Fibroblast of the aortic adventitia (primary cell): Measurements from ENCODE around the gene HIGD1C. TPM values are rescaled to one million over a fixed set of nuclear protein-coding genes. Genes with fewer than 3 reads are reported as not detected.

Experiments used
- DNase-seq: peaks from one replicate; pipeline ENCODE4 v3.0.0-alpha.2; 2010; ENCODE audit warnings: low read depth
- H3K4me3 ChIP-seq: 2 replicates; pipeline ENCODE4 v1.5.1; 2011; ENCODE audit warnings: low read depth, mild to moderate bottlenecking, control low read depth, low read length, moderate library complexity
- total RNA-seq: library from RNA; depleted of rRNA; stranded (reverse); fragments of >200 nt; gene quantifications from 2 replicates; pipeline ENCODE4 v1.2.3, GENCODE V29; 2012; ENCODE audit warnings: low replicate concordance
- TF ChIP-seq, protein P1 (sequence below): IDR thresholded peaks from 2 replicates; pipeline ENCODE4 v1.5.1; 2011; ENCODE audit warnings: mild to moderate bottlenecking, low read length, control low read depth, inconsistent platforms; ENCODE audit not compliant: insufficient read depth

Gene HIGD1C
- total RNA-seq, 1 donor: not detected

- TF ChIP-seq, protein P1, sequence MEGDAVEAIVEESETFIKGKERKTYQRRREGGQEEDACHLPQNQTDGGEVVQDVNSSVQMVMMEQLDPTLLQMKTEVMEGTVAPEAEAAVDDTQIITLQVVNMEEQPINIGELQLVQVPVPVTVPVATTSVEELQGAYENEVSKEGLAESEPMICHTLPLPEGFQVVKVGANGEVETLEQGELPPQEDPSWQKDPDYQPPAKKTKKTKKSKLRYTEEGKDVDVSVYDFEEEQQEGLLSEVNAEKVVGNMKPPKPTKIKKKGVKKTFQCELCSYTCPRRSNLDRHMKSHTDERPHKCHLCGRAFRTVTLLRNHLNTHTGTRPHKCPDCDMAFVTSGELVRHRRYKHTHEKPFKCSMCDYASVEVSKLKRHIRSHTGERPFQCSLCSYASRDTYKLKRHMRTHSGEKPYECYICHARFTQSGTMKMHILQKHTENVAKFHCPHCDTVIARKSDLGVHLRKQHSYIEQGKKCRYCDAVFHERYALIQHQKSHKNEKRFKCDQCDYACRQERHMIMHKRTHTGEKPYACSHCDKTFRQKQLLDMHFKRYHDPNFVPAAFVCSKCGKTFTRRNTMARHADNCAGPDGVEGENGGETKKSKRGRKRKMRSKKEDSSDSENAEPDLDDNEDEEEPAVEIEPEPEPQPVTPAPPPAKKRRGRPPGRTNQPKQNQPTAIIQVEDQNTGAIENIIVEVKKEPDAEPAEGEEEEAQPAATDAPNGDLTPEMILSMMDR: no peak
- no peak overlapping the region for H3K4me3 ChIP-seq
- DNase-seq: no peak
Observed at GRCh38 chr12:51005030-51005429, 52.7 kb downstream of the HIGD1C start.

- no peak overlapping the region for H3K4me3 ChIP-seq
- TF ChIP-seq, protein P1: no peak
- DNase-seq: no peak
Observed at GRCh38 chr12:51005671-51006070, 53.3 kb downstream of the HIGD1C start.

DNA sequence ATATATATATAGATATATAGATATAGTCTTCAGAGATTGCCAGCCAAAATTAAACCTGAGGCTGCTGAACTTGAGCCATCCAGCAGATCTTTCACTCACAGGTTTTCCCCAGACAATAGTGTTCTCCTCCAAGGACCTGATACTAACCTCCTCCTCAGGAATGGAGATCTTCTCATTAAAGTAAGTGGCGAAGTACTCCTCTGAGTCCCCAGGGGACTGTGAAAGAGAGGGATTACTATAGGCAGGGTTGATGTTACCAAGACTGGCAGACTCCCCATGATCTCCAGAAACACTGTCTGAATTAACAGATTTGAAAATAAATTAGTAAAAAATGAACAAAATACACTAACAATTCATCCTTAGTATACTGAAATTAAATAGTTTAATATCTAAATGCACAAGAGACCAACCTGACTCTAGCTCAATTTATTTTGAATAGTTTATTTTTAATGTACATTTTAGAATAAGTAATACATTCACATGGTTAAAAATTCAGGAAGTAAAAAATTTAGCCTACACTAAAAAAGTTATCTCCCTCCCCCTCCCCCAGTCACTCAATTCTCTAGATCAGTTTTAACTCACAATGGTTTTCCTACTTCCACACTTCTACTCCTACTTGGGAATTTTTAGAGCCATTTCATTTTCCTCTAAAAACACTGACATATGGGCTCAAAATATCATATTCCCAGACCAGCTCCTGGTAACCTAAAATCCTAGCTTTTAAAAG, 56.1 kb downstream of the HIGD1C start:
- H3K4me3 ChIP-seq: no peak overlapping the region
- DNase-seq: no peak
- TF ChIP-seq, protein P1: no peak

GRCh38 chr12:51009056-51009440, 56.7 kb downstream of the HIGD1C start:
- DNase-seq: no peak
- no peak overlapping the region for H3K4me3 ChIP-seq
- TF ChIP-seq, protein P1: no peak

DNA sequence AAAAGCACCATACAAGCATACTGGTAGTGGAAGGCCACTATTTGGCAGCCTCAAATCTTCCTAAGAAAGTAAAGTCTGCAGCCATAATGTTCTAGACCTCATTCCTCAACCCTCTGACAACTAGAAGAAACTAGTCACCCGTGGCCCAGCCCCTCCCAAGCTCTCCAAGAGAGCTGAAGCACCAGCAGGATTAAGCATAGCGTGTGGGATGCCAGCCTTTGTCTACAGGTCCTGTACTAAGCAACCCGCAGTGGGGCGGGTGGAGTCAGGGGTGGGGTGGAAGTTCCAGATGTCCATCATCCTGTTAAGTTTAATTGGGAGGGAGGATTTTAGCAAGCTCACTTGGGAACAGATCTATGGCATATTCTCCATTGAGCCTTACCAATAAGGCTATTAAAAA, 59.6 kb downstream of the HIGD1C start:
- no peak for DNase-seq
- H3K4me3 ChIP-seq: no peak overlapping the region
- TF ChIP-seq, protein P1: no peak

DNA sequence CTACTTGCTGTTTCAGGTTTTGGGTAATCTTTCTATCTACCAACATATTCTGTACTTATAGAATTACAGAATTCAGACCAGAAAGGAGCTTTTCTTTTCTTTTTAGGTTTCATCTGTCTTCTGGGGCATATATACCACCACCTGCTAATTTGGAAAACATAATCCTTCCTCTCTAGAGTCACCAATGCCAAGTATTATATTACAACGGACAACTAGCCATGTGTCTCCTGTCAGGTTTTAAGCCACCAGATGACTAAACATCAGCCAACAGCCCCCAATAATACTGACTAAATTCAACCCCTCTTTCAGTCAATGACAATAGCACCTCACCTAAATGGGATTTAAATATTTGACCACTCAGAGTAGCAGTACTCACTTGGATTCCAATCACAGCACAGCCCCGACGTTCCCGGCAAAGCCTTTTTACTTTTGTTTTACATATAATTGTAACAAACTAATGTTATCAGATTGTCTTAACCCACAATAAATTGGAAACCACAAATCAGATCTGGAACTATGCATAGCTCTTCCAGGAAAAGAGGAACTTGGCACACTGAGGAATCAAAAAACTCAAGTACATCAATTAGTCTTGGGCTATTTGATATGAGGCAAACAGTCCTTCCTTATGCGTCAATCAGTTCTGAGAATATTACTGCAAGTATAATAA, 60.4 kb downstream of the HIGD1C start:
- TF ChIP-seq, protein P1: no peak
- peak; percentile 14 for DNase-seq

More for the DNA sequence above, 60.4 kb downstream of the HIGD1C start:
- H3K4me3 ChIP-seq: no peak overlapping the region
